ENCODE measurements around the gene PPM1H. TPM values are rescaled to one million over a fixed set of nuclear protein-coding genes. Genes with fewer than 3 reads are reported as not detected.

The PPM1H gene
- total RNA-seq, 1 donor from 2014 or later, result 0.49 TPM

DNA sequence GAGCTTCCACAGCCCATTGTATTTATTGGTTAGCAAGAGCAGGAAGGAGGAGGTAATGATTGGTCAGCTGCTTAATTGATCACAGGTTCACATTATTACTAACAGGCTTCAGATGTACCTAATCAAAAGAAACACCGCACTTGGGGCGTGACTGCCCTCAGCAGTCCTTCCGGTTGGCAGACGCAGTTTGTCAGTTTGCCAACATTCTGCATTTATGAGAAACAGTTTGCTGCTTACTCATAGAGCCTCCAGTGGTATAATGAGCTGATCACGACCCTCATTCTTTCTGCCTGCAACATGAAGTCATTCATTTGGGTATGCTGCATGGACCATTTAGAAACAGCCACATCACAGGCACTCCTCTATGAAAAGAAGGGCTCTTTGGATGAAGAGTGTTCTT lies 42.5 kb upstream of the PPM1H start:
- H3K4me1 ChIP-seq, result no peaks in the 10 kb centered on the region
- H3K27me3 ChIP-seq, result no peaks in the 10 kb centered on the region
- H3K36me3 ChIP-seq, result no peaks in the 10 kb centered on the region
- no peak overlapping the region for H3K4me3 ChIP-seq
- H3K9me3 ChIP-seq, result no peaks in the 10 kb centered on the region
- no peak for DNase-seq (ENCODE audit: extremely low spot score in 2 of 2)
- no peak for TF ChIP-seq POLR2A (IDR thresholded peaks at IDR 0.05)
- TF ChIP-seq, protein P1, sequence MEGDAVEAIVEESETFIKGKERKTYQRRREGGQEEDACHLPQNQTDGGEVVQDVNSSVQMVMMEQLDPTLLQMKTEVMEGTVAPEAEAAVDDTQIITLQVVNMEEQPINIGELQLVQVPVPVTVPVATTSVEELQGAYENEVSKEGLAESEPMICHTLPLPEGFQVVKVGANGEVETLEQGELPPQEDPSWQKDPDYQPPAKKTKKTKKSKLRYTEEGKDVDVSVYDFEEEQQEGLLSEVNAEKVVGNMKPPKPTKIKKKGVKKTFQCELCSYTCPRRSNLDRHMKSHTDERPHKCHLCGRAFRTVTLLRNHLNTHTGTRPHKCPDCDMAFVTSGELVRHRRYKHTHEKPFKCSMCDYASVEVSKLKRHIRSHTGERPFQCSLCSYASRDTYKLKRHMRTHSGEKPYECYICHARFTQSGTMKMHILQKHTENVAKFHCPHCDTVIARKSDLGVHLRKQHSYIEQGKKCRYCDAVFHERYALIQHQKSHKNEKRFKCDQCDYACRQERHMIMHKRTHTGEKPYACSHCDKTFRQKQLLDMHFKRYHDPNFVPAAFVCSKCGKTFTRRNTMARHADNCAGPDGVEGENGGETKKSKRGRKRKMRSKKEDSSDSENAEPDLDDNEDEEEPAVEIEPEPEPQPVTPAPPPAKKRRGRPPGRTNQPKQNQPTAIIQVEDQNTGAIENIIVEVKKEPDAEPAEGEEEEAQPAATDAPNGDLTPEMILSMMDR (IDR thresholded peaks at IDR 0.05), result no peak
- no peak for TF ChIP-seq POLR2AphosphoS5 (IDR thresholded peaks at IDR 0.05; ENCODE audit: insufficient read depth in 1 of 2, low read depth in 1 of 2)
- H3K27ac ChIP-seq, result no peak overlapping the region
- intact Hi-C loops (cut with DNase I), result no loop called here

DNA sequence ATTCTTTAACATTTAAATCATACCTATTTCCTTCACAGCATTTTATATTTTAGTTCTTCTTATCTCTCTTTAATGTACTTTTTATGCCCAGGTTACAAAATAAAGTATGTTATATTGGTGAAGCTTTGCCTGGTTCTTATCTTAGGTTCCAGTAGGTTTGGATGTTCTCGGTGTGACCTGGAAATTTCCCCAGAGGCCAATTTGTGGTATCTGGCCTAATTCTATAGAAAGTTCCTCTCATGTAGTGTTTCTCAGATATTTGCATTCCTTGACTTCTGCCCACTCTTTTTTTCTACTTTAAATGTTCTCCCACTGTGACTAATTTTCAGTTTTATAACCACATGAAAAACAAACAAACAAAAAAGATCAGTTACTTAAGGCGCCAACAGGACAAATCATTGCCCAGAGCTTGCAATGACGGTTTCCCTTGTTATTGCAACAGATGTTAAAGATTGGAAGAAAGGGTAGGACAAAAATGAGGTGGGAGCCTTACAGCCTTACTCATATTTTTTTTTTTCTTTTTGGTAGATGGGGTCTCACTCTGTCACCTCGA lies 41.2 kb upstream of the PPM1H start:
- TF ChIP-seq, protein P1 (IDR thresholded peaks at IDR 0.05), result no peak
- TF ChIP-seq POLR2A (IDR thresholded peaks at IDR 0.05) (no peak), POLR2AphosphoS5 (IDR thresholded peaks at IDR 0.05; ENCODE audit: insufficient read depth in 1 of 2, low read depth in 1 of 2) (no peak)
- H3K27me3 ChIP-seq, result no peaks in the 10 kb centered on the region
- H3K4me3 ChIP-seq, result no peak overlapping the region
- no peaks in the 10 kb centered on the region for H3K36me3 ChIP-seq
- no peaks in the 10 kb centered on the region for H3K4me1 ChIP-seq
- no peaks in the 10 kb centered on the region for H3K9me3 ChIP-seq
- H3K27ac ChIP-seq, result no peak overlapping the region
- no peak for DNase-seq (ENCODE audit: extremely low spot score in 2 of 2)
- intact Hi-C loops (cut with DNase I), result no loop called here

DNA sequence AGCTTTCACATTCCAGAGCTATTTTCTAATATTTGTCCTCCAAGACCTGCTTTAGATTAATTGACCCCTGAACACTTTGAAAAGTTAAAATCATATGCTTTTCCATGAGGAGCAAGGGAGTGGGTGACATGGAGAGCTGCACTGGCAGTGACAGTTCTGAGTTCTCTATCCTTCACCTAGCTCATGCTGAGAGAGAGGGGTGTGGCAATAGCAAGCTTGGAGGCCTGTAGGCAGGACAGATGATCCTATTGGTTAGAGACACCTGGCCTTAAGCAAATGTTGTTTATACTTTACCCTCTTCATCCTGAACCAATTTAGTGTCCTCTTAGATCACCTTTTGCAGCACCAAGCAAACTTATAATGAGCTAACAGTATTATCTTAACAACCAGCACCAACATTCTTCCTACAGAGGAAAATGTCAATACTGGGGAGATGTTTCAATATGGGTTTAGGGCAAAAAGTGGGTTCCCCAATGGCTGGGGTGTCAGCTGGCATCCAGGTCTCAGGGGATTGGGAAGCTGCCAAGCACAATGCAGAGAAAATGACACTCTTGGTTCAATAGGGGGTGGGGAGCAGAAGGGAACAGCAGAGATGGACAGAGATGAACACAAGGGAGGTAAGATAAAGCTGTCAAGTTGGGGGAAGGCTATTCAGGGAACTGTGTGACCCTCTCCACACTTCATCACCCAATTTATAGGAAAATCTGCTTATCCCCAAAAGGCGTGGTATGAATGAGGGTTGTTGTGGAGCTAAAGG lies 37.0 kb upstream of the PPM1H start:
- intact Hi-C loops (cut with DNase I), result no loop called here
- Histone ChIP-seq H3K4me1 (no peaks in the 10 kb centered on the region), H3K27ac (no peak overlapping the region), H3K27me3 (no peaks in the 10 kb centered on the region), H3K9me3 (no peaks in the 10 kb centered on the region), H3K4me3 (no peak overlapping the region), H3K36me3 (no peaks in the 10 kb centered on the region)
- TF ChIP-seq POLR2A (IDR thresholded peaks at IDR 0.05) (no peak), POLR2AphosphoS5 (IDR thresholded peaks at IDR 0.05; ENCODE audit: insufficient read depth in 1 of 2, low read depth in 1 of 2) (no peak)
- TF ChIP-seq, protein P1 (IDR thresholded peaks at IDR 0.05), result no peak
- no peak for DNase-seq (ENCODE audit: extremely low spot score in 2 of 2)

DNA sequence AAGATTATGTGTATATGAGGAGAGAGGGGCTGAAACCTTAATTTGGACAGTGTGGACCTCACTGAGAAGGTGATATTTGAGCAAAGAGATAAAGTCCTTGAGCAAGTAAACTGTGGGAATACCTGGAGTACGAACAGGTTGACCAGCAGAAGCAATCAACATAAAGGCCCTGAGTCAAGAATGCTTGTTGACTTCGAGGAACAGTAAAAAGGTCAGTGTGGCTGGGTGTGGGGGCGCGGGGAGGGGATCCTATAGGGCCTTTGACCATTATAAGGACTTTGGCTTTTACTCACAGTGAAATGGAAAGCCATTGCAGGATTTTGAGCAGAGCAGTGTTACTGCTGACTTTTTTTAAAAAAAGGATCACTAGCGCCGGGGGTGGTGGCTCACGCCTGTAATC lies 34.7 kb upstream of the PPM1H start:
- no peak overlapping the region for H3K4me3 ChIP-seq
- H3K9me3 ChIP-seq, result no peaks in the 10 kb centered on the region
- no peaks in the 10 kb centered on the region for H3K36me3 ChIP-seq
- H3K27ac ChIP-seq, result no peak overlapping the region
- H3K4me1 ChIP-seq, result no peaks in the 10 kb centered on the region
- no peak for DNase-seq (ENCODE audit: extremely low spot score in 2 of 2)
- H3K27me3 ChIP-seq, result no peaks in the 10 kb centered on the region
- intact Hi-C loops (cut with DNase I), result no loop called here
- TF ChIP-seq POLR2A (IDR thresholded peaks at IDR 0.05) (no peak), POLR2AphosphoS5 (IDR thresholded peaks at IDR 0.05; ENCODE audit: insufficient read depth in 1 of 2, low read depth in 1 of 2) (no peak)
- TF ChIP-seq, protein P1 (IDR thresholded peaks at IDR 0.05), result no peak

DNA sequence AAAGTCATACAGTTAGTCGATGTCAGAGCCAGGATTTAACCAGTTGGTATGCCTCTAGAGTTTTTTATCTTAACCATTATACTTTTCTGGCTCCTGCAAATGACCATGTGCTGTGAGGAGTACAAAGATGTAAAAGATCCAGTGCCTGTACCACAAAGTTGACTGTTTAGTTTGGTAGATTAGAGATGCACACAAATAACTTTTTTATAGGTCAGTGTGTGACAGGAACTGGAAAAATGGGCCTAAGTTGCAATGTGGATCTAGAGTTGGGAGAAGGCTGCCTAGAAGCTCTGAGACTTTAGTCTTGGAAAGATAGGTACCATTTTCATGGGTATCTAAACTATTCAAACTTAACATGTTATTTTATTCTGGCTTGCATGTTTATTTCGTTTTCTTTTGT lies 32.8 kb upstream of the PPM1H start:
- no peaks in the 10 kb centered on the region for H3K4me1 ChIP-seq
- intact Hi-C loops (cut with DNase I), result no loop called here
- no peaks in the 10 kb centered on the region for H3K36me3 ChIP-seq
- H3K4me3 ChIP-seq, result no peak overlapping the region
- no peak for DNase-seq (ENCODE audit: extremely low spot score in 2 of 2)
- no peaks in the 10 kb centered on the region for H3K9me3 ChIP-seq
- H3K27me3 ChIP-seq, result no peaks in the 10 kb centered on the region
- TF ChIP-seq, protein P1 (IDR thresholded peaks at IDR 0.05), result no peak
- TF ChIP-seq POLR2AphosphoS5 (IDR thresholded peaks at IDR 0.05; ENCODE audit: insufficient read depth in 1 of 2, low read depth in 1 of 2), result no peak
- TF ChIP-seq POLR2A (IDR thresholded peaks at IDR 0.05), result no peak
- no peak overlapping the region for H3K27ac ChIP-seq

Measured in vagina (tissue), 2 donors.